ENCODE results near the gene CTH. TPM values are rescaled to one million over a fixed set of nuclear protein-coding genes. Genes with fewer than 3 reads are reported as not detected.

CTH gene
- total and polyA plus RNA-seq, 2 of the 13 experiments (the other 11 are each of a cell fraction or from before 2014, with no cell fraction given), result 8.7 to 19.7 TPM

DNA sequence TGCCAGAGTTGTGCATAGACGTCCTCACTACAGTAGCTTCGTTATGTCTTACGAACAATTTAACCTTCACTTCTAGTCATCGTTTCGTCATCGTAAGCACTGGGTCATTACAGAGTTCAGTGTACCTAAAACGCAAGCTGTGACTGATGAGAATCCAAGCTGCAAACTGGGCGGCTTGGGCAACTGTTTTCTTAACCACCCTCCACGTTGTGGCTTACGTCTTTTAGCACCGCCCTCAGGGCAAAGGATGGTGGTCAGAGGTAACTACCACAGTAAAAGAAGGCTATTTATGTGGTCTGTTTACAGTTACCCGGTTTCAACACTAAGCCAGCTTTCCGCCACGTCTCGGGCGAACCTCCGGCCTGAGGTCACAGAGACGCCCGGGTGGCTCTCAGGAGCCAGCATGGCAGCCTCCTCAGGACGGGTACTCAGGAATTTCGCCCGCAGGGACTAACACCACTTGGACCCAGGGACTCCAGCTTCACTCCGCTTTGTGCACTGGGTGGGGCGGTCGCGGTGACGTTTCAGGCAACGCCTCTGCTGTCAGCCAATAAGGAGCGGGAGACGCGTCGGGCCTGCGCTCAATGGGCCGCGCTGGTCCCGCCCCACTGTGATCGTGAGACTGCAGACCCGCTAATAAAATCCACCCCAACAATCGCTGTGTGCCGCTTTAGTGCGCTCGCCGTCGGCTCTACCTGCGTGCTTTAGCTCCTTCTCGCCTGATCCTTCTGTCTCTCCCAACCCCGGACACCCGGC, at the start of gene CTH (continued):
- TF ChIP-seq ZNF770 (CRISPR knock-in tag; IDR thresholded peaks at IDR 0.05), result 0 out of 2 replicates have a peak, but pooled peaks have one; percentile 30
- TF ChIP-seq PRPF4 (IDR thresholded peaks at IDR 0.05; ENCODE audit: low read depth, low read length, poor library complexity, severe bottlenecking), result no peak
- peak; percentile 78 for TF ChIP-seq ZNF292 (CRISPR knock-in tag; IDR thresholded peaks at IDR 0.05; ENCODE audit: borderline replicate concordance, low read depth)
- peak; percentile 88 for TF ChIP-seq RBFOX2 (IDR thresholded peaks at IDR 0.05; ENCODE audit: low read depth, low read length)
- TF ChIP-seq TAF1 (CRISPR knock-in tag; IDR thresholded peaks at IDR 0.05), result peak; percentile 92
- TF ChIP-seq RAD21 (CRISPR knock-in tag; IDR thresholded peaks at IDR 0.05), result peak; percentile 21; the same call in 1 of the 2 replicates
- no peak for TF ChIP-seq NR2F6 (IDR thresholded peaks at IDR 0.05)
- no peak; the same call in none of the 2 replicates for TF ChIP-seq NR2F6 (CRISPR knock-in tag; IDR thresholded peaks at IDR 0.05)
- peak; percentile 51 for TF ChIP-seq MED8 (CRISPR knock-in tag; IDR thresholded peaks at IDR 0.05; ENCODE audit: insufficient replicate concordance)
- 0 out of 2 replicates have a peak, but pooled peaks have one; percentile 38 for TF ChIP-seq ZNF256 (CRISPR knock-in tag; conservative IDR thresholded peaks at IDR 0.05)
- TF ChIP-seq ZSCAN29 (CRISPR knock-in tag; conservative IDR thresholded peaks at IDR 0.05), result no peak
- TF ChIP-seq NCOR1 (IDR thresholded peaks at IDR 0.05; ENCODE audit: borderline replicate concordance, low read length), result no peak
- peak; percentile 85 for TF ChIP-seq KAT8 (CRISPR knock-in tag; IDR thresholded peaks at IDR 0.05)
- no peak for TF ChIP-seq AHDC1 (CRISPR knock-in tag; IDR thresholded peaks at IDR 0.05; ENCODE audit: borderline replicate concordance)
- no peak for TF ChIP-seq ZNF780A (CRISPR knock-in tag; IDR thresholded peaks at IDR 0.05)
- peak; percentile 24 for TF ChIP-seq STAG1 (CRISPR knock-in tag; IDR thresholded peaks at IDR 0.05)
- no peak for TF ChIP-seq MXD1 (CRISPR knock-in tag; IDR thresholded peaks at IDR 0.05)
- 0 out of 2 replicates have a peak, but pooled peaks have one; percentile 66 for TF ChIP-seq KLF13 (CRISPR knock-in tag; IDR thresholded peaks at IDR 0.05)
- TF ChIP-seq ZBTB33 (CRISPR knock-in tag; IDR thresholded peaks at IDR 0.05), result 0 out of 2 replicates have a peak, but pooled peaks have one; percentile 4

All from HepG2 (cell line).